Glutamatergic neuron (in vitro differentiated cells): ENCODE measurements around the gene SLC38A8. TPM values are rescaled to one million over a fixed set of nuclear protein-coding genes. Genes with fewer than 3 reads are reported as not detected.
A peak's percentile ranks its signal among the peaks of the same experiment; 100 is the strongest.

ENCODE experiments used
- DNase-seq: peaks from one replicate; pipeline ENCODE4 v3.0.0; 2022
- H3K27ac Mint-ChIP-seq: one replicate; pipeline ENCODE4 v1.8.0; 2020; ENCODE audit warnings: mild to moderate bottlenecking, mixed read lengths, inconsistent platforms; ENCODE audit not compliant: unreplicated experiment
- H3K27me3 Mint-ChIP-seq: one replicate; pipeline ENCODE4 v1.8.0; 2020; ENCODE audit warnings: mild to moderate bottlenecking, moderate library complexity, mixed read lengths, inconsistent platforms; ENCODE audit not compliant: unreplicated experiment
- H3K36me3 Mint-ChIP-seq: one replicate; pipeline ENCODE4 v1.8.0; 2020; ENCODE audit warnings: mild to moderate bottlenecking, mixed read lengths, inconsistent platforms; ENCODE audit not compliant: unreplicated experiment
- H3K4me1 Mint-ChIP-seq: one replicate; pipeline ENCODE4 v1.8.0; 2020; ENCODE audit warnings: mild to moderate bottlenecking, low read depth, mixed read lengths, inconsistent platforms; ENCODE audit not compliant: unreplicated experiment
- H3K4me3 Mint-ChIP-seq: one replicate; pipeline ENCODE4 v1.8.0; 2020; ENCODE audit warnings: mild to moderate bottlenecking, mixed read lengths, inconsistent platforms; ENCODE audit not compliant: unreplicated experiment
- H3K9me3 Mint-ChIP-seq: one replicate; pipeline ENCODE4 v1.8.0; 2020; ENCODE audit warnings: mild to moderate bottlenecking, moderate library complexity, mixed read lengths, inconsistent platforms; ENCODE audit not compliant: unreplicated experiment
- total RNA-seq: library from RNA; stranded (reverse); fragmentation: NEBNext Ultra II Directional; extraction: Animal tissue kit (Norgen Biotek cat#: 25700); gene quantifications from one replicate; pipeline ENCODE4 v1.2.1, GENCODE V29; 2021; ENCODE audit not compliant: unreplicated experiment
- TF ChIP-seq, protein P1 (sequence below): fragments of 200-600 bp; sonication (generic); IDR thresholded peaks from one replicate; pipeline ENCODE4 v1.5.0; 2021; ENCODE audit not compliant: partially characterized antibody, unreplicated experiment

The SLC38A8 gene
- total RNA-seq, 1 donor from 2014 or later = not detected

DNA sequence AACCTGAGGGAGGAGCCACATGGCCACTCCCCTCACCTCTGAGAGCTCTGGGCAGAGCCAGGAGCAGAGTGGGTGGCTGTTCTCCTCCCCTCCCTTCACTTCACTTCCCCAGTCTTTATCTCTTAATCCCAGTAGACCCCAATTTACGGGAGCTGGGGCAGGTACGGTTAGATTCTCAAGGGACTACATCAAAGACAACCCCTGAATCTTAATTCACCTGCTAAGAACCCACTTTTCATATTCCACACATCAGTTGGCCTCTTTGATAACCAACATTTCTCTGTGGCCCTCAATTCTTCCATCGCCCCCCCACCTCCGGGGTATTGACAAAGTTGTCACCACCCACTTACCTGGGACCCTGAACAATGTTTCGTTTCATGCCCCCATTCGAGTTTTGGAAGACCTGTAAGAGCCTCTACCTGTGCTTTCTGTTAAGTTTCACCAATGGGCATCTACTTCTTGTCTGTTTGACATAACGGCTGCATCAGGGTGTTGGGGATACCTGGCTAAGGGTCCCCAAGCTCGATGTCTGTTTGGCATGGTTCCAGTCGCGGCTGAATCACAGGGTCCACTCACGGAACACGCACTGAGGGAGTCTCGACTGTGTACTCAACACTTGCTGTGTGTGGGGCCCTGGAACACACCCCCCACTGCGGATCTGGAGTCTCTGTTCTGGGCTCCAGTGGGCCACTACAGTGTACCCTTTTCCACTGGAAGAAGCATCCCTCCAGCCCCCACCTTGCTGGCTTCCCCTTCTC, 27.8 kb downstream of the SLC38A8 start:
- H3K9me3 Mint-ChIP-seq = peaks cover 2% of the 10 kb centered on the region
- H3K27ac Mint-ChIP-seq = peak overlapping the region; percentile 29
- TF ChIP-seq, protein P1, sequence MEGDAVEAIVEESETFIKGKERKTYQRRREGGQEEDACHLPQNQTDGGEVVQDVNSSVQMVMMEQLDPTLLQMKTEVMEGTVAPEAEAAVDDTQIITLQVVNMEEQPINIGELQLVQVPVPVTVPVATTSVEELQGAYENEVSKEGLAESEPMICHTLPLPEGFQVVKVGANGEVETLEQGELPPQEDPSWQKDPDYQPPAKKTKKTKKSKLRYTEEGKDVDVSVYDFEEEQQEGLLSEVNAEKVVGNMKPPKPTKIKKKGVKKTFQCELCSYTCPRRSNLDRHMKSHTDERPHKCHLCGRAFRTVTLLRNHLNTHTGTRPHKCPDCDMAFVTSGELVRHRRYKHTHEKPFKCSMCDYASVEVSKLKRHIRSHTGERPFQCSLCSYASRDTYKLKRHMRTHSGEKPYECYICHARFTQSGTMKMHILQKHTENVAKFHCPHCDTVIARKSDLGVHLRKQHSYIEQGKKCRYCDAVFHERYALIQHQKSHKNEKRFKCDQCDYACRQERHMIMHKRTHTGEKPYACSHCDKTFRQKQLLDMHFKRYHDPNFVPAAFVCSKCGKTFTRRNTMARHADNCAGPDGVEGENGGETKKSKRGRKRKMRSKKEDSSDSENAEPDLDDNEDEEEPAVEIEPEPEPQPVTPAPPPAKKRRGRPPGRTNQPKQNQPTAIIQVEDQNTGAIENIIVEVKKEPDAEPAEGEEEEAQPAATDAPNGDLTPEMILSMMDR = no peak
- H3K27me3 Mint-ChIP-seq = peaks cover 5% of the 10 kb centered on the region
- no peak overlapping the region for H3K4me3 Mint-ChIP-seq
- H3K36me3 Mint-ChIP-seq = peaks cover 5% of the 10 kb centered on the region
- no peaks in the 10 kb centered on the region for H3K4me1 Mint-ChIP-seq
- no peak for DNase-seq

DNA sequence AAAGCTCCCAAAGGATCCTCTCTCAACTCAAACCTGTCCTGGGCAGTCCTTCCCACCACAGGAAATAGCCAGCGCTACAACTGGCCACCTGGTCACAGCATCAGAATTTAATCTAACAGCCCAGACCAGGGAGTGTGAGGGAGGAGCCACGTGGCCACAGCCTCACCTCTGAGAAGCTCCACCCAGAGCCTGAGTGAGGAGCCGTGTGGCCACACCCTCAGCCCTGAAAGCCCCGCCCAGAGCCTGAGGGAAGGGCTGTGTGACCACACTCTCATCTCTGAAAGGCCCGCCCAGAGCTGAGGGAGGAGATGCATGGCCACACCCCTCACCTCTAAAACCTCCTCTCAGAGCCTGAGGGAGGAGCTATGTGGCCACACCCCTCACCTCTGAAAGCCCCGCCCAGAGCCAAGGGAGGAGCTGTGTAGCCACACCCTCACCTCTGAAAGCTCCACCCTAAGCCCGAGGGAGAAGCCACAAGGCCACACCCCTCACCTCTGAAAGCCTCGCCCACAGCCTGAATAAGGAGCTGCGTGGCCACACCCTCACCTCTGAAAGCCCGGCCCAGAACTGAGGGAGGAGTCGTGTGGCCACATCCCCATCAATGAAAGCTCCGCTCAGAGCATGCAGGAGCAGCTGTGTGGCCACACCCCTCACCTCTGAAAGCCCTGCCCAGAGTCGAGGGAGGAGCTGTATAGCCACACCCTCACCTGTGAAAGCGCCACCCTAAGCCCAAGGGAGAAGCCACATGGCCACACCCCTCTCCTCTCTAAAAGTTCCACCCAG, 28.6 kb downstream of the SLC38A8 start:
- no peaks in the 10 kb centered on the region for H3K4me1 Mint-ChIP-seq
- H3K27ac Mint-ChIP-seq = no peak overlapping the region
- TF ChIP-seq, protein P1 = no peak
- H3K4me3 Mint-ChIP-seq = no peak overlapping the region
- no peaks in the 10 kb centered on the region for H3K36me3 Mint-ChIP-seq
- peaks cover 4% of the 10 kb centered on the region for H3K27me3 Mint-ChIP-seq
- peak; percentile 72 for DNase-seq
- peaks cover 2% of the 10 kb centered on the region for H3K9me3 Mint-ChIP-seq

DNA sequence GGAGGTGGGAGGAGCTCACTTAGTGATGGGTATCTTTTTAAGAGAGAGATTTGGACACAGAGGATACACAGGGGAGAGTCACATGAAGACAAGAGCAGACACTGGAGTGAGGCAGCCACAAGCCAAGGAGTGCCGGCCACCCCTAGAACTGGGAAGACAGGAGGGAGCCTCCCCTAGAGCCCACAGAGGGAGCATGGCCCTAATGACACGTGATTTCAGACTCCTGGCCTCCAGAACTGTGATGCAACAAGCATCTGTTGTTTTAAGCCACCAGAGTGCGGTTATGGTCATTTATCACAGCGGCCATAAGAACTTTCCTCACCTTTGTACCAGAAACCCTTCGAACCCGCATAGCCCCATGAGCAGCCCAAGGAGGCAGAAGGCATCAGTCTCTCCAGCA, 33.3 kb downstream of the SLC38A8 start:
- Mint-ChIP-seq H3K9me3 (peaks cover 2% of the 10 kb centered on the region), H3K4me3 (no peak overlapping the region), H3K27ac (no peak overlapping the region), H3K27me3 (peaks cover 3% of the 10 kb centered on the region), H3K36me3 (no peaks in the 10 kb centered on the region), H3K4me1 (peaks cover 2% of the 10 kb centered on the region)
- TF ChIP-seq, protein P1 = no peak
- no peak for DNase-seq

DNA sequence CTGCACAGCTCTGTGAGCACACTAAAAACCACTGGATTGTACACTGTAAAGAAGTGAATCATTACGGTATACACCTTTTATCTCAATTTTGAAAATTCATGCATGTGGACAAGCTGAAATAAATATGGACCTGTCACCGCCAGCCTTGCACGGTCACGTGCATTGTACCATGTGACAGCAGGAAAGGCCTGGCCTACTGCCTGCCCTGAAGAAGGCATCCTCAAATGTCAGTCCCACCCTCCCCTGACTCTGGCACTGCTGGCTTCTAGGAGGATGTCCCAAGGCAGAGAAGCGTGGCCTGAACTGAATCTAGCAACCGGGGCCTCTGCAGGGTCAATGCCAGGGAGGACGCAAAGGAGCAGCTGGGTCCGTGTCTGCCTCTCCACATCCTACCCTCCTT, 34.6 kb downstream of the SLC38A8 start:
- DNase-seq = no peak
- Mint-ChIP-seq H3K36me3 (no peaks in the 10 kb centered on the region), H3K27me3 (peaks cover 3% of the 10 kb centered on the region), H3K27ac (no peak overlapping the region), H3K4me1 (peaks cover 2% of the 10 kb centered on the region), H3K9me3 (peaks cover 6% of the 10 kb centered on the region), H3K4me3 (no peak overlapping the region)
- TF ChIP-seq, protein P1 = no peak

DNA sequence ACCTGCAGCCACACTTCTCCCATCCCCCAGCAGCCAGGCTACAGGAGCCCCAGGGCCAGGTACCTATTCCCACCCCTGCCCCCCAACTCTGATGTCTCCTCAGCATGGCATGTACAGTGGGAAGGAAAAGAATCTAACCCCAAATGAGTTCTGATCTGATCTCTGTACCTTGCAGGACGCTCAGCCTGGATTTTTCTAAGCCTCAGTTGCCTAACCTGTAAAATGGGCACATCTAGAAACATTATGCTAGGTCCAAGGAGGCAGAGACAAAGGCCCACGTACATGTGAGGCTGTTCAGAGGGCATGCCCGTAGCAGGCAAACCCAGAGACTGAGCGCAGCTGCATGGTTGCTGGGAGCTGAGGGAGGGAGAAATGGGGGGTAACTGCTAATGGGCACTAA, 35.1 kb downstream of the SLC38A8 start:
- Mint-ChIP-seq H3K27ac (no peak overlapping the region), H3K36me3 (no peaks in the 10 kb centered on the region), H3K27me3 (peaks cover 3% of the 10 kb centered on the region), H3K4me1 (peaks cover 2% of the 10 kb centered on the region), H3K4me3 (no peak overlapping the region), H3K9me3 (peaks cover 6% of the 10 kb centered on the region)
- DNase-seq = no peak
- TF ChIP-seq, protein P1 = no peak
